Activated CD4-positive, alpha-beta T cell treated with anti-CD3 and anti-CD28 coated beads, Interleukin-2, Interleukin-4, amounts not matched to agents 100 ng/mL and 50 ng/mL, durations not matched to agents 16 hours and 8 hours (primary cell): ENCODE measurements around the gene HSPE1.
"Not testable (repeated sequence)": the region's sequence is repeated elsewhere in the genome, so short reads cannot be mapped to it uniquely, and the experiment has no call there.

ENCODE experiments used
- DNase-seq: peaks from one replicate; pipeline ENCODE4 v3.0.0-alpha.2; 2020; ENCODE audit warnings: low spot score

The HSPE1 gene

DNA sequence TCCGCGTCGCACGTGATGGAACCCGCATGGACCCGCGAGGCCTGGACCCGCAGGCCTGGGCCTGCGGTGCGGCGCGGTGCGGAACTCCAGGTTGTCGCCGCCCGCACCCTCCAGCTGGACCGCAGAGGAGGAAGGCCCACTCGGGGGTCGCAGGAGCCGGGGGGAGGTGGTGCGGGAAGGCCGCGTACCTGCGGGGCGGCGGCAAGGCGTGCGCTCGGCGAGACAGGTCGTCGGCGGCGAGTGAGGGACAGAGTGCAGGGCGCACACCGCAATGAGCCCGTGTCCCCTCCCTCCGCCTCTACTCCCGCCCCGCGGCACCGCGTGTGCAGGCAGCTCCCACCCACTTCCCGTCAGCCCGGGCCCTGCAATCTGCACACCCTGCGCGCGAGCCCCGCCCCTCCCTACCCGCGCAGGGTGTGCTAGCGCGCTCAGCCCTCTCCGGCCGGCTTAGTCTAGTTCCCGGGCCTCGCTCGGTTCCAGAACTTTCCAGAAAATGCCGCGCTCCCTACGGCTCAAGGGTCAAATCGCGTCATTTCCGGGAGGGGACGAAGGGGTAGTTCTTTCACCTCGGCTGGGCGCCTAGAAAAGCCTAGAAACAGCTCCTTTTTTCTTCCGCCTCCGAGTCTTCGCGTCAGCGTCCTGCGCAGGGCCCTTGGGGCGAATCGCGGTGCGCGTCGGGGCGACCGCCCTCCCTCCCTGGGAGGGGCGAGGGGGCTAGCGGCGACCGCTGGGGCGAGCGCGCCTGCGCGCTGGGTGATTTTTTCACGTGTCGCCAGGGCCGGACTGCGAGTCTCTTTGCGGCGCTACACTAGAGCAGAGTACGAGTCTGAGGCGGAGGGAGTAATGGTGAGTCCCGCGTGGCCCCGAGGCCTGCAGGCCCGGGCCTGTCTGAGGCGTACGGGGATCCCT lies at the start of gene HSPE1, which contains the start of gene HSPD1:
HSPE1 (plus strand) TSS at position 786 of the 909 bp plus-strand sequence; CDS start at position 844, 58 bp downstream.
HSPD1 (minus strand) TSS at position 247 of the 909 bp plus-strand sequence. CDS start 992 bp downstream, outside the sequence.
- peak; percentile 99 for DNase-seq

DNA sequence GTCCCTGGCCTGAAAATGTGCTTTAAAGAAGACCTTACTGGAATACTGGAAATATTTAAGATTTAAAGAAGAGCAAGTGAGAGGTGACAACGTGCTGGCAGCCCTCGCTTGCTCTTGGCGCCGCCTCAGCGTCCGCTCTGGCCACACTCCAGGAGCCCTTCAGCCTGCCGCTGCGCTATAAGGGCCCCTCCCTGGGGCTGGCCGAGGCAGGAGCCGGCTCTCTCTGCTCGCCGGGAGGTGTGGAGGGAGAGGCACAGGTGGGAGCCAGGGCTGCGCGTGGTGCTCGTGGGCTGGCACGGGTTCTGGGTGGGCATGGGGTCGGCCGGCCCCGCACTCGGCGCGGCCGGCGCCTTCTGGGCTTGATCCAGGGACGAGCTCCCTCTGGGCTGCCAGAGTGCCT lies 49.7 kb upstream of the HSPE1 start:
- no peak for DNase-seq

DNA sequence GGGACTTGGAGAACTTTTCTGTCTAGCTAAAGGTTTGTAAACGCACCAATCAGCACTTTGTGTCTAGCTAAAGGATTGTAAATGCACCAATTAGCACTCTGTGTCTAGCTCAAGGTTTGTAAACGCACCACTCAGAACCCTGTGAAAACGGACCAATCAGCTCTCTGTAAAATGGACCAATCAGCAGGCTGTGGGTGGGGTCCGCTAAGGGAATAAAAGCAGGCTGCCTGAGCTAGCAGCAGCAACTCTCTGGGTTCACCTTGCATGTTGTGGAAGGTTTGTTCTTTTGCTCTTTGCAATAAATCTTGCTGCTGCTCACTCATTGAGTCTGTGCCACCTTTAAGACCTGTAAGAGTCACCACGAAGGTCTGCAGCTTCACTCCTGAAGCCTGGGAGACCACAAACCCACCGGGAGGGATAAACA lies 49.2 kb upstream of the HSPE1 start:
- not testable (repeated sequence) for DNase-seq

DNA sequence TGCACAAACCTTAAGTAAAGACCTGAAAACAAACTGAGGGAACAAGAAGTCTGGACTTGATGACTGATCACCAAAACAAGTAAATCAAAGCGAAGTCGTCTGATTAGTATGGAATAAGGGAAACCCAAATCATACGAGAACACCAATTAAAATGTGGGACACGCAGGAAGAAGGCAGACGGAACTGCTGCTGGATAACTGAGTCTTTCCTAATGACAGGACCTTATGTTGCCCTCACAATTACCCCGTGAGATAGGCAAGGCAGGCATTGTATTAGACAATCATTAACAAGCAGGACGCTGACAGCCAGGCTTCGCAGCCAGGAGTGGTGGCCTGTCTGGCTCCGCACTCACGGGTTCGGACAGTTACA lies 47.4 kb upstream of the HSPE1 start:
- no peak for DNase-seq

DNA sequence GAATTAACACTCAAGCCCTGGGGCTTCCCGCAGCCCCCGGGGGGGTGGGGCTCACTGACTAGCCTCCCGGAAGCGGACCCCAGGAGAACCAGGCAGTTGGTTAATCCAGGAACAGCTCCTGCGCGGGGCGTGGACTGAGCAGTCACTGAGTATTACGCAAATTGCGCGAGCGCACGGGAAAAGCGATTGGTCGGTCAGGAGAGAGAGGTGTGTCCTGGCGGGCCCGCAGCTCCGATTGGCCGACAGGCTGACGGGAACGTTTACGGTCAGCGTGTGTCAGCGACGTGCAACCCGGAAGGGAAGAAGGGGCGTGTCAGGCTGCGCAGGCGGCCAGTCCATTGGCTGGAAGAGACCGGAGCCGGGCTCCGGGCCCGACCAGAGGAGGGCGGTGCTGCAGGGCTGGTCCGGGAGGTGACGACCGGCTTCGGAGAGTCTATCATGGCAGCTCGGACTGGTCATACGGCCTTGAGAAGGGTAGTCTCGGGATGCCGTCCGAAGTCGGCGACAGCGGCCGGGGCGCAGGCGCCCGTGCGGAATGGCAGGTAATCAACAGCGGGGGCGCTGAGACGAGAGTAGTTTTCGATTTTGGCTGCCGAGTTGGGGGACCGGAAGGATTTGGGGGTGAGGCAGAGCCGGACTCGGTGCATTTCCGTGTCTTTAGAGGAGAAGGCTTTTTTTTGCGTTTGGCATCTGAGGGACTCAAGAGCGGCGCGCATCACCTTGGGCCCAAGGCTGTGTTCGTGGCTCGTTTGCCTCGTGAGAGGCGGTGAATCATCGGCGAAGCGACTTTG lies 46.9 kb upstream of the HSPE1 start, which contains the start of gene COQ10B:
COQ10B (plus strand) TSS at position 430 of the 791 bp plus-strand sequence; CDS start at position 439, 9 bp downstream.
- peak; percentile 100 for DNase-seq

DNA sequence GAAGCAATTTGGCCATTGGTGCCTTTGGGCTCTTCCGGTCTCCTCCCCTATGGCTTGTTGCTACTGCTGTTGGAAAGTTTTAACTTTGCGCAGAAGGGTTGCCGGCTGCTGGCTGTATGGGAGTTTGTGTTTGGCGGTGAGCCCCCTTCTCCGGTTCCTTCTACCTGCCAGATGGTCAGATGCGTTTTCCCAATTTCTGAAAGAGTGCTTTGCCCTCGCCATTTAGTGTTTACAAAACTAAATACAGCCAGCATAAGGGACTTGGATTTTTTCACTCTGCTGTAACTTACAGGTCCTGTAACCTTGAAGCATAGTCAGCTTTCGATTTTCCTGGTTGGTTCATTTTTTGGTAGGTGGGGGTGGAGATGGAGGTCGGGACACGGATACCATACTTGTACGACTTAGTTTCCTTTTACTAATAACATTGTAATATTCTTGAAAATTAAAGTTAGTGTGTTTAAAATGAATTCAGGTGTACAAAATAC lies 46.2 kb upstream of the HSPE1 start:
- peak; percentile 79 for DNase-seq

DNA sequence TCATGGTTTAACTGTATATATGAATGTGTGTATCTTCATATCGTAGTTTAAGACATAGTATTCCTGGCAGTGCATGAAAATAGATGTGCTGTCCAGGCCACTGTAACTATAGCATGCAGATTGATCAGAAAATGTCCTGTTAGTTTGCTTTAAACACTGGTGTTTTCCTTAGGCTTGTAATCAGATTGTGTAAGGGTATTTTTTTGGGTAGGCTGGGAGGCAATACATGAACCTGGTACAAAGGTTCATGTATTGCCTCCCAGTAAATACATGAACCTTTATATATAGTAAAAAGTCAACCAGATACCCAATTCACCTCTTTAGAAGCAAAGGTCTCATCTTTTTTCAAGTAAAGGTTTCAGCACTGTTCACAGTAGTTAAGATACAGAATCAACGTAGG lies 45.3 kb upstream of the HSPE1 start:
- DNase-seq: no peak

DNA sequence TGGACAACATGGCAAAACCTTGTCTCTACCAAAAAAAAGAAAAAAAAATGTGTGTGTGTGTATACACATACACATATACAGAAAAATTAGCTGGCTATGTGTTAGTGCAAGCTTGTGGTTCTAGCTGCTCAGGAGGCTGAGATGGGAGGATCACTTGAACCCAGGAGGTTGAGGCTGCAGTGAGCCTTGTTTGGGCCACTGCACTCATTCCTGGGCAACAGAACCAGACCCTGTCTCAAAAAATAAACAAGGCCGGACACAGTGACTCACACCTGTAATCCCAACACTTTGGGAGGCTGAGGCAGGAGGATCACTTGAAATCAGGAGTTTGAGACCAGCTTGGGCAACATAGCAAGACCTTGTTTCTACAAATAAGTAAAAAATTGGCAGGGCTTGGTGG lies 44.8 kb upstream of the HSPE1 start:
- DNase-seq: no peak

DNA sequence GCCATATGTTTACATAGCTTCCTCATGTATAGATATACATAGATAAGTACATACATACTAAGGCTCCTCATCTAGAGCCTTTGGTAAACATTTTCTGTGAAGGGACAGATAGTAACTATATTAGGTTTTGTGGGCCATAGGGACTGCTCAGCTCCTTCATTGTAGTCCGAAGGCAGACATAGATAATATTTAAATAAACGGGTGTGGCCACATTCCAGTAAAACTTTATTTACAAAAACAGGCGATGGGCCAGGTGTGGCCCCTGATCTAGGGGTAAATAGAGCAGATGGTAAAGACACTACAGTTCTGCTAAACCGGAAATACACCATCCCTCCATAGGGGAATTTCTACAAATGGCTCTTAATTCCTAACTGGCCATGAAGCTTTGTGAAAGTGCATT lies 39.5 kb upstream of the HSPE1 start:
- DNase-seq: no peak

DNA sequence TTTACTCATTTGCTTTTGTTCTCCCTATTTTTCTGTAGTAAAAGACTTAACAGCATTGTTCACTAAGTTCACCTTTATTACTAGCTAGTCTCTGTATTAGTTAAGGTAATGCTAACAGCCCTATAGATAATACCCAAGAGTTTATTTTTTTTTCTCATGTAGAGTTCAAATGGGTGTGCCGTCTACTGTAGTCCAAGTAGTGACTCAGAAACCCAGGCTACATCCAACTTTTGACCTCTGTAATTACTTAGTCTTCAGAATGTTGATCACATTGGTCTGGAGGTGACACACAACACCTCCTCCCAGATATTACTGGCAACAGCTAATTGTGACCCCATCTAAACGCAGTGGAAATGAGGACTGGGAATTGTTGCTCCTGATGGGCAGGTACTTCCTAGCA lies 39.1 kb upstream of the HSPE1 start:
- DNase-seq: no peak

DNA sequence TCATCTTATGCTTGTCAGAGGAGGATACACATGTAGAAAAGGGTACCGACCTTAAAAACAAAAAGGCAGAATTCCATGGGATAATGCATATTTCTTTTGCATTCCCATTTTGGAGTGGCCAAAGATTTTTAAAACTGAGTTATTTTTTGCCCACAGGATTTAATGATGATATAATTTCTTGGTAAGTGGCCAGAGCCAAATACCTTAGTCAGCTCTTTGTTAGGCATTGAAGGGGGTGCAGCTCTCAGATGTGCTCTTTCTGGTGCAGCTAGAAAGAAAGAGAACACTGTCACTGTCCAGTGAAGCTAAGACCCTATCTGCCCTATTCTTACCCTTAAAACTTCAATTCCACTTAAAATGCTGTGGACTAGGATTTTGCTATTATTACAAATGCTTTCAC lies 36.0 kb upstream of the HSPE1 start:
- no peak for DNase-seq

DNA sequence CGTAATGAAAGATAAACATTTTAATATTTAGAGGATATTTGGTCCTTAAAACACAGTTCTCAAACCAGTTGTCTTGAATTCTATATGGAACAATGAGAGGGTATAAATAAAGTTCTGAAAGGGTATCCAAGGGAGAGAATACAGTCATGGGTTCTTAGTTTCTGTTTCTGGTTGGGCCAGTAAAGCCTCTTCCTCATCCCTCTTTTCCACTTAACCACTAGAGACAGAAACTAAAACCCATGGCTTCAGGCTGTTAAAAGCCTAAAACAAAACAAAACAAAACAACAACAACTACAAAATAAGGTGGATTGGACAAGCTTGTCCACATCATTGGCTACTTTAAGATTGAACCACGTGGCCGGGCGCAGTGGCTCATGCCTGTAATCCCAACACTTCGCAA lies 28.0 kb upstream of the HSPE1 start:
- no peak for DNase-seq

DNA sequence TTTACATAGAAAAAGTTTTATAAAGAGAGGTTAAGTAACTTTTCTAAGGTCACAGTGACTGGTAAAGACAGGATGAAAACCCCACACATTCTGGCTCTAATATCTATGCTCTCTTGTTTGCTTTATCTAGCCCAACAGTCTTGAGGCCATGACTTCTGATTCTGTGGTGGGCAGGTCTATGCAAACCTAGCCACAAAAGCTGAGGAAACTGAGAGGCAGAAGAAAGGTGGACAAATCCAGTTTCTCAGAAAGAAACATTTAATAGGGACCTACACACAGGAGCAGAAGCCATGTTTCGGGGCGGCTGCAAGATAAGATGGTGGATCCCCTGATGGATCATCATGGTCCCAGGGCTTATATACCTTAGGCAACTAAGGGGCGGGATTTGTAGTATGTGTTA lies 22.4 kb upstream of the HSPE1 start:
- DNase-seq: no peak

DNA sequence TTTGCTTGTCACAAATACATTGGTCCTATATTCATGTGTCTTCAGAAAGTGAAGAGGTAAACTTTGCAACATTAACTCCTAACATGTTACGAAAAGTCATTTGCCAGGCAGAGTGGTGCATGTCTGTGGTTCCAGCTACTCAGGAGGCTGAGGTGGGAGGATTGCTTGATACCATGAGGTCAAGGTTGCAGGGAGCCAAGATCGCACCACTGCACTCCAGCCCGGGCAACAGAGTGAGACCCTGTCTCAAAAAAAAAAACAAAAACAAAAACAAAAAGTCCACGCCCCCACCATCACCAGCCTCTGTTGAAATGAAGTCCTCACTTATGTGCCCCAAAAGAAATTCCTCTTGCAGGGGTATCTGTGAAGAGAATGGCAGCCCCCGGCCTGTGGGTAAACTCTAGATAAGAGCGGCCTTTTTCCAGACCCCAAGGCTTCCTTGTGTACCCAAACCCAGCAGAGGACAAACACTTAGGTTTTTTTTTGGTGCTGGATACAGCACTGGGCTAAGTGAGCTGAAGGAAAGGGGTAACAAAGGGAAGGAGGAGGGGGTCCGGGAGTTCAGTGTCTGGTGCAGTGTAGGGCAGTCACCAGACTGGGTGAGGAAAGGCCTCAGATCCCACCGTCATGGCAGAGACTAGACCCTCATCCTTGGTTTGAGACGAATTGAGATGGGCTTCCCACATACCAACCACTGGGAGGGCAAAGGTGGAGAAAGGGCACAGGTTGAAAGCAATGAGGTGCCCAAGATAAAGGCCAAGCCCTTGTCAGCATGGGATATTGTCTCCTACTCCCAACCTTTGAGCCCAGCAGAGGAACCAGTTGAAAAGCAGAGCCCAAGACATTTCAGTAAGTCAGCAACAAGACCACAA lies 19.8 kb upstream of the HSPE1 start:
- DNase-seq: no peak

DNA sequence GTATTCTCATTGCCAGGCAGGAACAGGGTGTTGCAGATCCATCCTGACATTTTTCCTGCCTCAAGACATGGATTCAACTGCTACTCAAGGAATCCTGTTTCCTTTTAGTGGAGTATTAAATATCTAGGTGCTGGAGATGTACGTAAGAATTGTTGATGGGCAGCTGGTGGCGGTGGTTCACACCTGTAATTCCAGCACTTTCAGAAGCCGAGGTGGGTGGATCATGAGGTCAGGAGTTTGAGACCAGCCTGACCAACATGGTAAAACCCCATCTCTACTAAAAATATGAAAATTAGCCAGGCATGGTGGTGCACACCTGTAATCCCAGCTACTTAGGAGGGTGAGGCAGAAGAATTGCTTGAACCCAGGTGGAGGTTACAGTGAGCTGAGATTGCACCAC lies 15.9 kb upstream of the HSPE1 start:
- DNase-seq: not testable (repeated sequence)

DNA sequence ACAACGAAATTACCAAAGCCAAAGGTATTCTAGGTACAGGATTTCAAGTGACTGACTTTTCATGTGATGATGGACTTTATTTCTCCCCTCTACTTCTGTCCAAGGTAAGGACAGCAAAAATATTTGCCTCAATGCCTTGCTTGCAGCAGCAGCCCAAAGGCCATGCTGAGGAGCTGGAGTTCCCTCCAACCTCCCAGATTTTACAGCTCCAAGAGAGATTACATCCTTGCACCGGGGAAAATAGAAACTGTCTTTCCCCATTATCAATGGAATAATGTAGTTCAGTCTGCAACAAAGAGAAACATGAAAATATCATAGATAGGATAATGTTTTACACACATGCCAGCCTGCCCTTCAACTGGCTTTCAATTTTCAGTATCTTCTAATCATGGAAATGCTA lies 14.0 kb upstream of the HSPE1 start:
- no peak for DNase-seq

DNA sequence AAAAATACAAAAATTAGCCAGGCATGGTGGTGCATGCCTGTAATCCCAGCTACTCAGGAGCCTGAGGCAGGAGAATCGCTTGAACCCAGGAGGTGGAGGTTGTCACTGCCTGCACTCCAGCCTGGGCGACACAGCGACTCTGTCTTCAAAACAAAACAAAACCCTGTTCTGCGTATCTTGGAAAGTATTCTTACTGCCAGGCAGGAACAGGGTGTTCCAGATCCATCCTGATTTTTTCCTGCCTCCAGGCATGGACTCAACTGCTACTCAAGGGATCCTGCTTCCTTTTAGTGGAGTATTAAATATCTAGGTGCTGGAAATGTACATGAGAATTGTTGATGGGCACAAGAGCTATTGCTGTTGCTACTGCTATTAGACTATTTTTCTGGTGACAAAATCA lies 12.8 kb upstream of the HSPE1 start:
- DNase-seq: no peak

DNA sequence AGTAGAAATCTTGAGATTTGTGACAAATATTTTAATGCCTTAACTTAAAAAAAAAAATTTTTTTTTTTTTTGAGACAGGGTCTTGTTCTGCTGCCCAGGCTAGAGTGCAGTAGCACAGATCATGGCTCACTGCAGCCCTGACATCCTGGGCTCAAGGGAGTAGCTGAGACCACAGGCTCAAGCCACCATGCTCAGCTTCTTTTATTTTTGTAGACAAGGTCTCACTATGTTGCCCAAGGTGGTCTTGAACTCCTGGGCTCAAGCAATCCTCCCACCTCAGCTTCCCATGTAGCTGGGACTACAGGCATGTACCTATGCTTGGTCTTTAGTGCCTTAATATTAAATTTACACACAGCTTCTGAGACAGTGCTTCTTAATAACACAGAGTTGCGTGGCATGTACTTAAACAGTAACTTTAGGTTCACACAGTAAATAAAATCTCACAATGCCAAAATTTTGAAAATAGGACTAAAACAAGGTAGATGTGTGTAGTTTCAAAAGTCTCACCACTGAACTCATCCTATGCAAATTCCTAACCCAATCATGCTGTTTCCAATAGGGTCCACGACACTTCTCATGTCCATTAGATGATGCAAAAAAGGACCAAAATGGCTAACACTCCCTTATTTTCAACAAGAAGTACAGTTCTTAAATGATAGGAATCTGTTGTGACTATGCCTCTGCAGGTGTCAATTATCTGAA lies 4.6 kb upstream of the HSPE1 start:
- no peak for DNase-seq

DNA sequence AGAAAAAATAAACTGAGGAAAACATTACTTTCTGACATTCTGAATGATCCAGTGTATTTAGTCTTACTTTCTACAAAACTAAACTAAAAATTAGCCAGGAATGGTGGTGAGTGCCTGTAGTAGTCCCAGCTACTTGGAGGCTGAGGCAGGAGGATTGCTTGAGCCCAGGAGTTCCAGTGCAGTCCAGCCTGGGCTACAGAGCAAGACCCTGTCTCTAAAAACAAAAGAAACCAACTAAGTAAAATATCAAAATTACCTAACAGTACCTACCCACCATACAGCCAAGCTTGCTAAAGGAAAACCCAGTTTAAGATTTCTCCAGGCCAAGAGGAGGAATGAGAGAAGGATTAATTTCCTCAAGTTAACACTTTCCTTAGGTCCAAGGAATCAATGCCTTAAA lies 3.5 kb upstream of the HSPE1 start:
- no peak for DNase-seq

DNA sequence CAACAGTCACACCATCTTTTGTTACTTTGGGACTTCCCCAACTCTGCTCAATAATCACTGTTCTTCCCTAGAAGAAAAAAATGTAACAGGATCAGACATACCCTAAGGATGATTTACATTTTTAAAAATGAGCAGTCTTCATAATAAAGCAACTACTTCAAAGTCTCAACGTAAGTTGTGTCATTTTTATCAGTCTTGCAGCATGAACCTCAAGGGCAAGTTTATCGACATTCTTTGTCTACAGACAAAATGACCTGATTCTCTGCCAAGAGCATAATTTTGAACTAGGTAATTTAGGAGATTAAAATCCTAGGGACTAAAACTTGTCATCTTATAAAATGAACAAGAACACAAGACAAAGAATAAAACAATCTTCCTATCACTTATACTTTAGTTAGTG lies 2.9 kb upstream of the HSPE1 start:
- DNase-seq: no peak
